Measurements from ENCODE around the gene KIAA1210. TPM values are rescaled to one million over a fixed set of nuclear protein-coding genes. Genes with fewer than 3 reads are reported as not detected.

Gene KIAA1210
- total RNA-seq, 1 experiment from 2014 or later, result not detected

GRCh38 chrX:119158226-119158625 is 30.6 kb upstream of the KIAA1210 start:
- Histone ChIP-seq H3K79me2 (ENCODE audit: insufficient read depth, low read length) (no peaks in the 10 kb centered on the region), H3K4me3 (replicated peaks in 1 of 2; ENCODE audit: low read depth in 1 of 2, low read length in 2 of 2) (no peak overlapping the region), H3K9me3 (ENCODE audit: control insufficient read depth in 1 of 2, insufficient read depth in 1 of 2, low read depth in 1 of 2, low read length in 2 of 2) (no peaks in the 10 kb centered on the region), H3K4me1 (ENCODE audit: control insufficient read depth in 1 of 2, insufficient read depth in 2 of 2, low read length in 2 of 2) (no peaks in the 10 kb centered on the region; a peak in 1 of 4 replicates), H3K9me2 (ENCODE audit: insufficient read depth) (no peaks in the 10 kb centered on the region), H3K36me3 (ENCODE audit: control insufficient read depth in 1 of 2, insufficient read depth in 2 of 2, low read length in 2 of 2) (no peaks in the 10 kb centered on the region), H2AFZ (ENCODE audit: low read depth, low read length, poor library complexity, severe bottlenecking) (no peak overlapping the region), H3K27me3 (ENCODE audit: insufficient read depth, low read length) (no peaks in the 10 kb centered on the region), H3K9ac (ENCODE audit: low read length) (no peak overlapping the region), H3K27ac (ENCODE audit: low read depth, low read length) (no peak overlapping the region), H3K4me2 (ENCODE audit: low read length) (no peak overlapping the region), H4K20me1 (ENCODE audit: insufficient read depth) (no peaks in the 10 kb centered on the region)
- no peak for TF ChIP-seq ZBTB33 (IDR thresholded peaks at IDR 0.05; ENCODE audit: extremely low read depth, insufficient replicate concordance, low read length)
- no peak for TF ChIP-seq CEBPB (IDR thresholded peaks at IDR 0.05; ENCODE audit: low read depth)
- no peak for TF ChIP-seq CBX3 (IDR thresholded peaks at IDR 0.05; ENCODE audit: low read depth)
- ChIA-PET POLR2A (no interaction called here), CTCF (no interaction called here), RAD21 (ENCODE audit: low non-redundant PET in 1 of 2, low total read pairs in 2 of 2, uncharacterized antibody in 2 of 2, unreplicated experiment in 2 of 2) (no interaction called here)
- DNase-seq (ENCODE audit: low read depth, low spot score), result no peak
- intact Hi-C loops (cut with micrococcal nuclease), result no loop called here
- no TSS peak for BruUV-seq (replicated peaks)
- ATAC-seq, result no peak

GRCh38 chrX:119156241-119156640 is 28.6 kb upstream of the KIAA1210 start:
- ChIA-PET CTCF (no interaction called here), POLR2A (no interaction called here), RAD21 (ENCODE audit: low non-redundant PET in 1 of 2, low total read pairs in 2 of 2, uncharacterized antibody in 2 of 2, unreplicated experiment in 2 of 2) (no interaction called here)
- no peaks in the 10 kb centered on the region for H3K79me2 ChIP-seq (ENCODE audit: insufficient read depth, low read length)
- H3K27ac ChIP-seq (ENCODE audit: low read depth, low read length), result no peak overlapping the region
- intact Hi-C loops (cut with micrococcal nuclease), result no loop called here
- no peaks in the 10 kb centered on the region for H3K9me3 ChIP-seq (ENCODE audit: control insufficient read depth in 1 of 2, insufficient read depth in 1 of 2, low read depth in 1 of 2, low read length in 2 of 2)
- H3K9me2 ChIP-seq (ENCODE audit: insufficient read depth), result no peaks in the 10 kb centered on the region
- no peaks in the 10 kb centered on the region for H3K27me3 ChIP-seq (ENCODE audit: insufficient read depth, low read length)
- H3K4me1 ChIP-seq (ENCODE audit: control insufficient read depth in 1 of 2, insufficient read depth in 2 of 2, low read length in 2 of 2), result no peaks in the 10 kb centered on the region; a peak in 1 of 4 replicates
- no peak for ATAC-seq
- no peak overlapping the region for H3K4me2 ChIP-seq (ENCODE audit: low read length)
- H3K4me3 ChIP-seq (replicated peaks in 1 of 2; ENCODE audit: low read depth in 1 of 2, low read length in 2 of 2), result no peak overlapping the region
- H3K9ac ChIP-seq (ENCODE audit: low read length), result no peak overlapping the region
- no peak overlapping the region for H2AFZ ChIP-seq (ENCODE audit: low read depth, low read length, poor library complexity, severe bottlenecking)
- no TSS peak for BruUV-seq (replicated peaks)
- no peaks in the 10 kb centered on the region for H3K36me3 ChIP-seq (ENCODE audit: control insufficient read depth in 1 of 2, insufficient read depth in 2 of 2, low read length in 2 of 2)
- DNase-seq (ENCODE audit: low read depth, low spot score), result no peak
- H4K20me1 ChIP-seq (ENCODE audit: insufficient read depth), result no peaks in the 10 kb centered on the region
- no peak for TF ChIP-seq POLR2A (IDR thresholded peaks at IDR 0.05; ENCODE audit: borderline replicate concordance, extremely low read depth, insufficient read depth, insufficient read length)
- no peak for TF ChIP-seq ZFX (IDR thresholded peaks at IDR 0.05)
- no peak for TF ChIP-seq SIN3A (IDR thresholded peaks at IDR 0.05; ENCODE audit: low read depth)
- TF ChIP-seq CEBPB (IDR thresholded peaks at IDR 0.05; ENCODE audit: low read depth), result no peak
- TF ChIP-seq POLR2AphosphoS5 (IDR thresholded peaks at IDR 0.05; ENCODE audit: low read depth, low read length), result no peak
- TF ChIP-seq TCF7L2 (IDR thresholded peaks at IDR 0.05; ENCODE audit: borderline replicate concordance, extremely low read depth, insufficient read depth, insufficient read length), result no peak
- TF ChIP-seq MAX (IDR thresholded peaks at IDR 0.05), result no peak
- no peak for TF ChIP-seq ZNF274 (IDR thresholded peaks at IDR 0.05; ENCODE audit: low read depth, low read length)
- TF ChIP-seq FOSL1 (IDR thresholded peaks at IDR 0.05; ENCODE audit: low read depth), result no peak
- TF ChIP-seq RAD21 (IDR thresholded peaks at IDR 0.05; ENCODE audit: low read depth), result no peak
- no peak for TF ChIP-seq ELF1 (IDR thresholded peaks at IDR 0.05; ENCODE audit: borderline replicate concordance, low read depth)
- no peak for TF ChIP-seq SP1 (IDR thresholded peaks at IDR 0.05; ENCODE audit: low read depth)
- no peak for TF ChIP-seq YY1 (IDR thresholded peaks at IDR 0.05; ENCODE audit: extremely low read depth, insufficient replicate concordance, low read depth, low read length)
- TF ChIP-seq ZBTB33 (IDR thresholded peaks at IDR 0.05; ENCODE audit: extremely low read depth, insufficient replicate concordance, low read length), result no peak
